Measurements from ENCODE around the gene SYVN1.

DNA sequence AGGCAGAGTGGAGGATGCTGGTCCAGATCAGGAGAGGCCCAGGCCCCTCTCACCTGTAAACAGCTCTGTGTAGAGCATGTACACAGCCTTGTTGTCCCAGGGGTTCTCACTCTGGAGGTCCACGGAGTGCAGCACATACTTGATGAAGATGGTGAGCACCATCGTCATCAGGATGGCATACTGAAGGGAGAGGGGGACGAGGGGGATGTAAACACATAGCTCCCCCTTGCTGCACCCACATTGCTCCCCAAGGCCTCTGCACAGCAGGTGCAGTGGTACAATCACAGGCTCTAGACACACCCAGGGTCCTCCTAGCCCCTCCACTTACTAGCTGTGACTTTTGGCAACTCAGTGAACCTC lies 2.9 kb downstream of the SYVN1 start:
- TF ChIP-seq, protein P1, sequence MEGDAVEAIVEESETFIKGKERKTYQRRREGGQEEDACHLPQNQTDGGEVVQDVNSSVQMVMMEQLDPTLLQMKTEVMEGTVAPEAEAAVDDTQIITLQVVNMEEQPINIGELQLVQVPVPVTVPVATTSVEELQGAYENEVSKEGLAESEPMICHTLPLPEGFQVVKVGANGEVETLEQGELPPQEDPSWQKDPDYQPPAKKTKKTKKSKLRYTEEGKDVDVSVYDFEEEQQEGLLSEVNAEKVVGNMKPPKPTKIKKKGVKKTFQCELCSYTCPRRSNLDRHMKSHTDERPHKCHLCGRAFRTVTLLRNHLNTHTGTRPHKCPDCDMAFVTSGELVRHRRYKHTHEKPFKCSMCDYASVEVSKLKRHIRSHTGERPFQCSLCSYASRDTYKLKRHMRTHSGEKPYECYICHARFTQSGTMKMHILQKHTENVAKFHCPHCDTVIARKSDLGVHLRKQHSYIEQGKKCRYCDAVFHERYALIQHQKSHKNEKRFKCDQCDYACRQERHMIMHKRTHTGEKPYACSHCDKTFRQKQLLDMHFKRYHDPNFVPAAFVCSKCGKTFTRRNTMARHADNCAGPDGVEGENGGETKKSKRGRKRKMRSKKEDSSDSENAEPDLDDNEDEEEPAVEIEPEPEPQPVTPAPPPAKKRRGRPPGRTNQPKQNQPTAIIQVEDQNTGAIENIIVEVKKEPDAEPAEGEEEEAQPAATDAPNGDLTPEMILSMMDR (IDR thresholded peaks at IDR 0.05): no peak
- TF ChIP-seq GABPA (IDR thresholded peaks at IDR 0.05; ENCODE audit: low read depth) (no peak), RCOR1 (IDR thresholded peaks at IDR 0.05; ENCODE audit: low read length) (no peak)
- TF ChIP-seq, protein P2, sequence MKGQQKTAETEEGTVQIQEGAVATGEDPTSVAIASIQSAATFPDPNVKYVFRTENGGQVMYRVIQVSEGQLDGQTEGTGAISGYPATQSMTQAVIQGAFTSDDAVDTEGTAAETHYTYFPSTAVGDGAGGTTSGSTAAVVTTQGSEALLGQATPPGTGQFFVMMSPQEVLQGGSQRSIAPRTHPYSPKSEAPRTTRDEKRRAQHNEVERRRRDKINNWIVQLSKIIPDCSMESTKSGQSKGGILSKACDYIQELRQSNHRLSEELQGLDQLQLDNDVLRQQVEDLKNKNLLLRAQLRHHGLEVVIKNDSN (IDR thresholded peaks at IDR 0.05; ENCODE audit: borderline replicate concordance, low read depth): no peak
